Mesothelial cell of epicardium (in vitro differentiated cells): ENCODE data around the gene XRCC3. TPM values are rescaled to one million over a fixed set of nuclear protein-coding genes. Genes with fewer than 3 reads are reported as not detected.

Experiments used
- DNase-seq, 2 experiments: peaks; one replicate each; pipeline ENCODE4 v3.0.0; 2021; ENCODE audit warnings: low spot score in 2 of 2; ENCODE audit not compliant: unreplicated experiment in 2 of 2
- H3K27ac Mint-ChIP-seq: 2 replicates; pipeline ENCODE4 v1.8.0; 2021; ENCODE audit warnings: mixed read lengths
- H3K27me3 Mint-ChIP-seq: 2 replicates; pipeline ENCODE4 v1.8.0; 2021; ENCODE audit warnings: low read depth, mixed read lengths
- H3K36me3 Mint-ChIP-seq: 2 replicates; pipeline ENCODE4 v1.8.0; 2021; ENCODE audit warnings: mixed read lengths
- H3K4me1 Mint-ChIP-seq: 2 replicates; pipeline ENCODE4 v1.8.0; 2021; ENCODE audit warnings: mixed read lengths
- H3K4me3 Mint-ChIP-seq: 2 replicates; pipeline ENCODE4 v1.8.0; 2021; ENCODE audit warnings: mild to moderate bottlenecking, moderate library complexity, mixed read lengths
- H3K9me3 Mint-ChIP-seq: 2 replicates; pipeline ENCODE4 v1.8.0; 2021; ENCODE audit warnings: mixed read lengths
- total RNA-seq: library from RNA; stranded (reverse); gene quantifications from 3 replicates; pipeline ENCODE4 v1.2.1, GENCODE V29; 2021
- TF ChIP-seq, protein P1 (sequence below): fragments of 200-600 bp; sonication (generic); IDR thresholded peaks from one replicate; pipeline ENCODE4 v1.5.0; 2021; ENCODE audit warnings: antibody characterized with exemption; ENCODE audit not compliant: unreplicated experiment

The XRCC3 gene
- total RNA-seq, 1 donor from 2014 or later: 19.7 TPM

GRCh38 chr14:103737432-103738045, 22.3 kb upstream of the XRCC3 start:
- Mint-ChIP-seq H3K27me3 (no peaks in the 10 kb centered on the region), H3K9me3 (no peaks in the 10 kb centered on the region), H3K4me3 (no peak overlapping the region), H3K4me1 (peaks cover 28% of the 10 kb centered on the region), H3K27ac (no peak overlapping the region), H3K36me3 (peaks cover 28% of the 10 kb centered on the region)
- TF ChIP-seq, protein P1, sequence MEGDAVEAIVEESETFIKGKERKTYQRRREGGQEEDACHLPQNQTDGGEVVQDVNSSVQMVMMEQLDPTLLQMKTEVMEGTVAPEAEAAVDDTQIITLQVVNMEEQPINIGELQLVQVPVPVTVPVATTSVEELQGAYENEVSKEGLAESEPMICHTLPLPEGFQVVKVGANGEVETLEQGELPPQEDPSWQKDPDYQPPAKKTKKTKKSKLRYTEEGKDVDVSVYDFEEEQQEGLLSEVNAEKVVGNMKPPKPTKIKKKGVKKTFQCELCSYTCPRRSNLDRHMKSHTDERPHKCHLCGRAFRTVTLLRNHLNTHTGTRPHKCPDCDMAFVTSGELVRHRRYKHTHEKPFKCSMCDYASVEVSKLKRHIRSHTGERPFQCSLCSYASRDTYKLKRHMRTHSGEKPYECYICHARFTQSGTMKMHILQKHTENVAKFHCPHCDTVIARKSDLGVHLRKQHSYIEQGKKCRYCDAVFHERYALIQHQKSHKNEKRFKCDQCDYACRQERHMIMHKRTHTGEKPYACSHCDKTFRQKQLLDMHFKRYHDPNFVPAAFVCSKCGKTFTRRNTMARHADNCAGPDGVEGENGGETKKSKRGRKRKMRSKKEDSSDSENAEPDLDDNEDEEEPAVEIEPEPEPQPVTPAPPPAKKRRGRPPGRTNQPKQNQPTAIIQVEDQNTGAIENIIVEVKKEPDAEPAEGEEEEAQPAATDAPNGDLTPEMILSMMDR: no peak
- no peak for DNase-seq

- Mint-ChIP-seq H3K9me3 (no peaks in the 10 kb centered on the region), H3K27ac (no peak overlapping the region), H3K36me3 (peaks cover 28% of the 10 kb centered on the region), H3K4me1 (peaks cover 28% of the 10 kb centered on the region), H3K4me3 (no peak overlapping the region), H3K27me3 (no peaks in the 10 kb centered on the region)
- no peak for DNase-seq
- TF ChIP-seq, protein P1: no peak
Measured at GRCh38 chr14:103736546-103737431, 21.5 kb upstream of the XRCC3 start.

GRCh38 chr14:103735815-103736545, 20.7 kb upstream of the XRCC3 start:
- Mint-ChIP-seq H3K27me3 (no peaks in the 10 kb centered on the region), H3K36me3 (peaks cover 28% of the 10 kb centered on the region), H3K27ac (no peak overlapping the region), H3K9me3 (no peaks in the 10 kb centered on the region), H3K4me1 (peaks cover 28% of the 10 kb centered on the region), H3K4me3 (no peak overlapping the region)
- DNase-seq: no peak
- TF ChIP-seq, protein P1: no peak

DNA sequence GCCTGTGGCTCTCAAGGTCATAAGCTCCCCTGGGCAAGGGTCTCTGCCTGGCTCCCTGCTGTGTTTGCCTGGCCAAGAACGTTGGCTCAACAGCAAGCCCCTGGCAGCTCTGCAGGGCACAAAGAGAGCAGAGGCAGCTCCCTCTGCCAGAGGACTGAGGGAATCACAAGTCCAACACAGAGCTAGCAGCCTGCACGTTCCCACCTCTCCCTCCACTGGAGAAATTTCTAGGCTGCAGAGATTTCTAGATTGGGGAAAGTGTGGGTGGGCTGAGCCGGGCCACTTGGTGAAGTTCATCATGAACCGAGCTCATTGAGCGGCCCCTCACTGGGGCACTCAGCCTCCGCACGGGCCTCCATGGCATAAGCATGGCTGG, 20.2 kb upstream of the XRCC3 start:
- Mint-ChIP-seq H3K4me1 (peaks cover 28% of the 10 kb centered on the region), H3K36me3 (peaks cover 26% of the 10 kb centered on the region), H3K4me3 (no peak overlapping the region), H3K27me3 (no peaks in the 10 kb centered on the region), H3K27ac (no peak overlapping the region), H3K9me3 (no peaks in the 10 kb centered on the region)
- TF ChIP-seq, protein P1: no peak
- no peak for DNase-seq

DNA sequence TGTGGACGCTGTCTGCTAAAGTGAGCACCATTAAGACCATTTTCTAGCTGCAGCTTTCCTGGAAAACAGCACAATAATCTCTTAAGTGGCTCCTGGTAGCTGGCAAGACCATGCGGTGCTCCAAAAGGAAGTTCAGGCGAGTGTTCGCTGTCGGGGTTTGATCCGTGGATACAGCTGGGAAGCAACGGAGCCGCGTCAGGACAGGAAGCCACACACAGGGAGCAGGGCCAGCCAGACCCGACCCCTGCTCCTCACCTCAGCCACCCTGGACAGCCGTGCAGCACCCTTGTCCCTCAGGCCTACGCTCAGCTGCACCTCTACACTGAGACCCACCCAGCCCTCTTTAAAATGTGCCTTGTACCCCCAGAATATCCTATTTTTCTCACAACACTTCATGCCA, 19.8 kb upstream of the XRCC3 start:
- Mint-ChIP-seq H3K9me3 (no peaks in the 10 kb centered on the region), H3K36me3 (peaks cover 23% of the 10 kb centered on the region), H3K4me1 (peaks cover 28% of the 10 kb centered on the region), H3K27me3 (no peaks in the 10 kb centered on the region), H3K27ac (no peak overlapping the region), H3K4me3 (no peak overlapping the region)
- no peak for DNase-seq
- TF ChIP-seq, protein P1: no peak
